Fibroblast of skin of right biceps (primary cell): ENCODE data around the gene MVD.
A peak's percentile ranks its signal among the peaks of the same experiment; 100 is the strongest.

Source experiments
- DNase-seq: peaks from one replicate; pipeline ENCODE4 v3.0.0-alpha.2; 2013

Gene MVD

GRCh38 chr16:88654363-88655052, 8.4 kb downstream of the MVD start:
- DNase-seq = no peak

GRCh38 chr16:88653596-88654362, 9.1 kb downstream of the MVD start:
- no peak for DNase-seq

DNA sequence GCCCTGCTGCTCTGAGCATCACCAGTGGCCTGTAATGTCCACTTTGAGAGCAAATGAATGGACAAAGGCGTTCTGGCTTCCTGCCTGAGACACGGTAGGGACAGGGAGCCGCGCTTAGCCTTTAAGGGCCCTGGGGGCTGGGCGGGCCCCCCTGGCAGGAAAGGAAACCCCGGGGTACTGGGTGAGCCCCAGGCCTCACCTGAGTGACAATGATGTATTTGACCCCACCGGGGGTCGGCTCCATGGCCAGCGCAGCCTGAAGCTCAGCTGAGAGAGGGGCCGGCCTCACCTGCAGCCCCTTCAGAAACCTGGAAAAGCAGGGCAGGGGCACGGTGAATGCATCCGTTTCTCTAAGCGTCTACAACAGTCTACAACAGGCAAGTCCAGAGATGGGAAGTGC, 9.8 kb downstream of the MVD start:
- no peak for DNase-seq

DNA sequence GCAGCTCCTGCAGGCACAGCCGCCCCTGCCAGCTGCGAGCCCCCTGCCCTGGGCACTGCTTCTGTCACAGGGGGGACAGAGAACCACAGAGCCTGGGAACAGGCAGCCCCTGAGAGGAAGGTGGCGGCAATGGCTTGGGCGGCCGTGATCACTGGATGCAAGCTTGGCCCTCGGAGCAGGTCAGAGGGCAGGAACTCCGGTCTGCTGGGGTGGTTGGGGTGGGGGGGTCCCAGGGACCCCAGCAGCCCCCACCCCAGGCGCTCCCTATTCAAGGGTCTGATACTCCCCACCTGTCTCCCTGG, 10.2 kb downstream of the MVD start:
- DNase-seq = no peak

GRCh38 chr16:88651989-88652761, 10.7 kb downstream of the MVD start:
- DNase-seq = no peak

DNA sequence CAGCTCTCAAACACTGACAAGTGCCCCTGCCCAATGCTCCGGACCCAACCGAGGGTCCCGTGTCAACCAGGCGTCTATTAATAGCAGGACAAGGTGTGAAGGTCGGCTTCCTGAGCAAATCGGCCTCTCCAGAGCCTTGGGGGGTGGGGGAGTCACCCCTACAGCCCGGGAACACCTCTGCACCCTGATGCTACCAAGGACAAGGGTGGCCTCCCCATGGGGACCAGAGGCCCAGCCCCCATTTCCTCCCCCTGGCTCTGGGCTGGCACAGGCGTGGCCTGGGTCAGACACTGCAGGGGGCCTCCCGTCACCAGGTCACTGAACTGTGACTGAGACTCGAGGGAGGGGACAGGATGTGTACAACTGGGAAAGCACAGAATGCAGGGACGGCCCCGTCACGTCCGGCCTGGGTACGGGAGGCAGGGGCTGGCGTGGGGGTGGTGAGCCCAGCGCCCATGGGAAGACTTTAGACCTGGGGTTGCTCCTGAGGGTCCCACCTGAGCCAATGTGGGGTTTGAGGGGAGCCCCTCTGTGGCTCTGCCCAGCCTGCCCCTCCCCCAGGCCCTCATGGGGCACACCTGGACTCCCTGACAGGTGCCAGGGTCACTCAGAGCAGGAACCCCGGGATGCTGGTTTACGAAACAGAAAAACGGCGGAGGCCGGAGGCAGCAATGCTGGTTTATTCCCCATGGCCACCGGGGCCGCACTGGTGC, 11.5 kb downstream of the MVD start:
- DNase-seq = no peak

DNA sequence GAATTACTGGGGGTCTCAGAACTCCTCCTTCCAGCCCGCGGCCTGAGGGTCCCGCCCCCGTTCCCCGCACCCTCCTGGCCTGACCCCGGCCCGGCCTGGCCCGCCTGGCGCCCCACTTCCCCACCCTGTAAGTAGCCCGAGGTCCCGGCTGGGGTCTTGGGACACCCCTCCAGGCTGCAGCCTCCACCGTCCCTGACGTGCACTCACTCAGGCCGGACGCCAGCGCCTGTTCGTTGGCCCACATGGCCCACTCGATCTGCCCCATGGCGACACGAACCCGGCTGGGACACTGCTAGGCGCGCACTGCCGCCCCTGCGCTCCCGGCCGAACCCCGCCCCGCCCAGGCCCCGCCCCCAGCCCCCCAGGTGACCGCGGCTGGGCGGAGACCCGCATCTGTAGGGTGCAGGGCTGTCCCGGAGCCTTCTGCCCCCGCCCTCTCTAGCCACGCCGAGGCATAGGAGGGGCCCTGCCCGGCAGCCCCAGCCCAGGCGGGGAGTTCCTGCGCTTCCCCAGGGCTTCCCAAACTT, 12.1 kb downstream of the MVD start, which contains the start of gene CYBA:
Gene CYBA (minus strand): TSS at position 305 of the 527 bp plus-strand sequence. CDS start 40 bp downstream, at position 265.
- DNase-seq = peak; percentile 62

- DNase-seq = no peak
These were observed 12.8 kb downstream of the MVD start for GRCh38 chr16:88649924-88650748.

DNA sequence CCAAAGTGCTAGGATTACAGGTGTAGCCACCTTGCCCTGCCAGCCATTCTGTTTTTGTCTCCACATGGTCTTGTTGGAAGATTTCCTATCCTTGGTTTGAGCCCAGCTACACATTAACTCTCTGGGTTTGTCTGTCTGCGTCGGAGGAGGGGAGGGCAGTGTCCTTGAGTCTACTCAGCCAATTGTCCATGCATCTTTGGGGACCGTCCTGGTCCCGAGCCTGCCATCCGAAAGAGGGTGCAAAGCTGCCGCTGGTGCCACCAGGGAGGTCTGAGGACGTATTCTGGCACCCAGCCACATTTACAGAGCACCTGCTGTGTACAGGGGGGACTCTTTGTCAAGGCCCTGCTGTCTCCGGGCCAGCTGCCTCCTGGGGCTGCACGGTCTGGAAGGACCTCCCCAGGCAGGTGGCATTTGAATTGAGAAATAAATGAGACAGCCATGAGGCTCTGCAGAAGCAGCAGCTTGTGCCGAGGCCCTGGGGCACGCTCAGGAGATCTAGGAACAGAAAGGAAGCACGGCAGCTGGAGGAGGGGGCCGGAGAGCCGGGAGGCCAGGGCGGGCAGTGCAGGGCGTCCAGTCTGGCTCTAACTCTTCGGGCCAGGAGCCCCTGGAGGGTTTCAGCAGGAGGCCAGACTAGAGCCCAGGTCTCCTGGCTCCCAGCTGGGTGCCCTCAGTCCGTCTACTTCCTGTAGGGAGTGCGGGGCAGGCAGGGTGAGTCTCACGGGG, 13.5 kb downstream of the MVD start:
- no peak for DNase-seq

DNA sequence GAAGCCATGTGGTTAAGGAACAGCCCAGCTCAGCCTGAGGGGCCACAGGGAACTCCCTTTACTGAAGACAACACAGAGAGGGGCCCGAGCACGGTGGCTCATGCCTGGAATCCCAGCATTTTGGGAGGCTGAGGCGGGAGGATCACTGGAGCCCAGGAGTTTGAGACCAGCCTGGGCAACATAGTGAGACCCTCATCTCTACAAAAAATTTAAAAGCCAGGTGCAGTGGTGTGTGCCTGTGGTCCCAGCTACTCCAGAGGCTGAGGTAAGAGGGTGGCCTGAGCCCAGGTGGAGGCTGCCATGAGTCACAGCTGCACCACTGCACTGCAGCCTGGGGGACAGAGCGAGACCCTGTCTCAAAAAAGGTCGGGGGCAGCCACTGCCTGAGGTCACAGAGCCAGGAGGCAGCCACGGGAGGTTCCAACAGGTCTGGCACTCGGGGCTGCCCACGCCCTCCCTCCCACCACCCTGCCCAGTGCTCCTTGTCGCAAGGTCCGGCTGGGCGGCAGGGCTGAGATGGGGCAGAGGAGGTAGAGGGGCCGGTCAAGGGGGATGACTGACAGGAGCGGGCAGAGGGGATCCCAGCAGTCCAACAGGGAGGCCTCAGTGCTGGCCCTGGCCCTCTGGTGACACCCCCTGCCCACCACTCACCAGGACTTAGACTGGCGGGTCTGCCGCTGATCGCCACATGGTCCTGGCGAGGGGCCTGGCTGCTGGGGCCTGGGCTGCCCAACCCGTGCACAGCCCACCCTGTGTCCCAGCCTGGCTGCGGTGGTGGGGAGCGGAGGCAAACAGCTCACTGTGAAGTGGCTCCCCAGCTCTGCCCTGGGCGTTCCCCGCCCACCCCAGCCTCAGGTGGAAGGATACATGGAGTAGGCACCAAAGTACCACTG, 15.5 kb downstream of the MVD start:
- DNase-seq = no peak

DNA sequence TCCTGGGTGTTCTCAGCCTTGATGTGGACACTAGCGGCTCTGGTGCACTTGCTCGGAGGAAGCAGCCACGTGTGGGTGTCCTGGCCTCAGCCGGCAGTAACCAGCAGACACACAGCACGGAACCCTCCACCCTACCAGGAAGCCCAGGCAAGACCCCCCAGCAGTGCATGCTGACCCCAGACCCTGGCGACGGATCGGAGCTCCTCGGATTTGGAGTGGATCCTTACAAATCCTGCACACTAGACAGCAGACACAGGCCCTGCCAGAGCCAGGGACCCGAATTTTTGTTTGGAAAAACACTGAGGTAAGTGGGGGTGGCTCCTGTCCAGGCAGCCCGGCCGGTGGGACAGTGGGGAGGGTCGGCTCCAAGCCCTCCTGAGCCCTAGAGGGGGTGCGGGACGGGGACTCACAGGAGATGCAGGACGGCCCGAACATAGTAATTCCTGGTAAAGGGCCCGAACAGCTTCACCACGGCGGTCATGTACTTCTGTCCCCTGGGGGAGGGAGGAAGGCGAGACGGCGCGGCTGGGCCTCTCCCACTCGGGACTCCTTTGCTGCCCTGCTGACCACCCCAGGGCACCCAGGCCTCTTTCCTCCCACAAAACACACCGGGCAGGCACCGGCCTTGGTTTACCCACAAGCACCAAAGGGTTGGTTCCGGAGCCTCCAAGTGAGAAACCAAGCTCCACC, 16.4 kb downstream of the MVD start:
- no peak for DNase-seq

GRCh38 chr16:88645941-88646340, 16.9 kb downstream of the MVD start:
- no peak for DNase-seq

DNA sequence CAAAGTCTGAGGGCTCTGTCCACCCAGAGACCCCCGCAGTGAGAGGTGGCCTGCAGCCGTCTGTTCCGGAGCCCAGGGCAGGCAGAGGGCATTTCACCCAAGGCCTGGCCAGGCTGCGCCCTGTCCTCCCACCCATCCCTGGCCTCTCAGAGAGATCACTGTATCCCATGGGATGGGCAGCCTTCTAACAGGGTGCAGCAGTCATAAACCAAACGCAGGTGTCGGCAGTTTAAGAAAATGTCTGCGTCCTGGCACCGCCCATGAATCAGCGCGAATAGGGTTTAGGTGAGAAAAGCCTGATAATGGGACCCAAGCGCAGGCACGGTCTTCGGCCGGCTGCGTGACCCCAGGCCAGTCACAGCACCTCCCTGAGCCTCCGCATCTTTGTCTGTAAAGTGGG, 17.4 kb downstream of the MVD start:
- DNase-seq = no peak

GRCh38 chr16:88643644-88643932, 19.3 kb downstream of the MVD start:
- DNase-seq = no peak

DNA sequence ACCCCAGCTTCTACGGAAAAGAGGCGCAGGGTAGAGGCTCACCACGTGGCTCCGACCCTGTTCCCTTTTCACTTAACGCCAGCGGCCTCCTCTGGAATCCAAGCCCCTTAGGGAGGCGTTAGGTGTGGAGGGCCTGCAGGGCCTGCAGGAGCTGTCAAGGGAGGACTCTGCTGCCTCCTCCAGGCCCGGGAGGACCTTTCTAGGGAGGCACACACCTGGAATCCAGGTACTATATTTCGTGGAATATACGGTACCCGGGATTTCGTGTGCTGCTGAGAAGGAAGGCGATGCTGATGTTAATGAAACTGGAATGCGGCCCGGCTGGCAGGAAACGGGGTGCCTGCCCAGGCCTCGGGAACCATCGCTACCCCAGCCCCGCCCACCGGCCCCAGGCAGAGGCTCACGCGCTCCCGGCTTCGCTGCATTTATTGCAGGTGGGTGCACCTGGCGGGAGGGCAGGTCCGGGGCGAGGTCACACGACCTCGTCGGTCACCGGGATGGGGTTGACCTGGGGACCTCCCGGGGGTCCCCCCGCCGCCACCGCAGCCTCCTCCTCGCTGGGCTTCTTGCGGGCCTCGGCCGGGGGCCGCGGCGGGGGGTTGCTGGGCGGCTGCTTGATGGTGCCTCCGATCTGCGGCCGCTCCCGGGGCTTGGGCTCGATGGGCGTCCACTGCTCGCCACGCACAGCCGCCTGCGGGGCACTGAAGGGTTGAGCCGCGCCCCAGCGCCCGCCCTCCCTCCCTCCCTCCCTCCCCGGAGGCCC, 19.8 kb downstream of the MVD start:
- DNase-seq = no peak

DNA sequence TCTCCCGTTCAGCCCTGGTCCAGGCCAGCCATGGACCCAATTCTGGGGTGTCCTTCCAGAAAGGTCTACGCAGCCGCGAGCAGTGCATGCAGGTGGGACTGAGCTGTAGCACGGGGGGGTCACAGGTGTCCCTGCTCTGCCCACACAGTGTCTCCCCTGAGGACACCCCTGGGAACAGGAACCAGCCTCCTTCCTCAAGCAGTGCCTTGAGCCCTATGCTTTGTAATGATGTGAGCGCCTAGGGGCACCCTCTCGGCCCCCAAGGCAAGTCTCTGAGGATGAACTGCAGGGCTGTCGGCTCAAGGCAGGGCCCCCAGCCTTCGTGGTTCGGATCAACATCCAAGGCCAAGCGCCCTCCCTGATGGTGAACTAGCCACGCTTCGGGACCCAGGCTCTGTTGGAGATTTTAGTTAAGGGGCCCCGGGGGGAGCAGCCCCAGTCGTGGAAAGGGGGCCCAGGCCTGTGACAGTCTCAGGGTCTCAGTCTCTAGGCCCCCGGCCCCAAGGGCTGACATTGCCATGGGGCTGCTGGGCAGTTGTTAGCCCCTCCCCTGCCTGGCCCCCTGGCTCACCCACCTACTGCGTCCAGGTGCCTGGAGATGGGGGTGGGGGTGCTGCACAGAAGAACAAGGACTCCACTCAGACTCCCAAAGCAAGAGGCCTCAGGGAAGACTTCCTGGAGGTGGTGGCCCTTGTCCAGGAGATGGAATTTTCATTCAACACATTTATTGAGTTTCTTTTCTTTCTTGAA, 22.2 kb downstream of the MVD start:
- no peak for DNase-seq

DNA sequence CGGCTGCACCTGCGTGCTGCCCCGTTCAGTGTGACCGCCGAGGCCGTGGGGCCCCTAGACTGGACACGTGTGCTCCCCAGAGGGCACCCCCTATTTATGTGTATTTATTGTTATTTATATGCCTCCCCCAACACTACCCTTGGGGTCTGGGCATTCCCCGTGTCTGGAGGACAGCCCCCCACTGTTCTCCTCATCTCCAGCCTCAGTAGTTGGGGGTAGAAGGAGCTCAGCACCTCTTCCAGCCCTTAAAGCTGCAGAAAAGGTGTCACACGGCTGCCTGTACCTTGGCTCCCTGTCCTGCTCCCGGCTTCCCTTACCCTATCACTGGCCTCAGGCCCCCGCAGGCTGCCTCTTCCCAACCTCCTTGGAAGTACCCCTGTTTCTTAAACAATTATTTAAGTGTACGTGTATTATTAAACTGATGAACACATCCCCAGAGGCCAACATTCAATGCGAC, 22.8 kb downstream of the MVD start:
- DNase-seq = no peak
